NCI-H2171 treated with DMSO at 0.1 percent for 48 hours (cell line): ENCODE data around the gene RTF2.
A peak's percentile ranks its signal among the peaks of the same experiment; 100 is the strongest.
"Not testable (repeated sequence)": the region's sequence is repeated elsewhere in the genome, so short reads cannot be mapped to it uniquely, and the experiment has no call there.

ENCODE experiments used
- DNase-seq: peaks from one replicate; lab custom pipeline; 2025; lab: John Stamatoyannopoulos, UW

Gene RTF2

DNA sequence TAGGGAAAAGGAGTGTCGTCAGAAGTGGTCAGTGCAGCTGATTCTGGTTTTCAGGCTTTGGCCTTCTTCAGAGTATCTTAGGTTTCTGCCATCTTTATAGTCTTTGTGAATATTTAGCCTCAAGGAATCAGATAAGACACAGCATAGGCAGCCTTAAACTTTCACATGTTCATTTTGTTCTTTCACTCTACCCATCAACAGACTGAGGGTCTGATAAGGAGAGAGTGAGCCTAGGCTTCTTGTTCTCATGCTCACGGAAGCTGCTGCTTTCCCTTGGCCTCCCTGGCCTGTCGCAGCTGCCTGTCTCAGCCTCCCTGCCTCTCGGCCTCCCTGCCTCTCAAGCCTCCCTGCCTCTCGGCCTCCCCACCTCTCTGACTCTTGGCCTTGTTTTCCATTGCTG lies 20.1 kb downstream of the RTF2 start:
- no peak for DNase-seq

DNA sequence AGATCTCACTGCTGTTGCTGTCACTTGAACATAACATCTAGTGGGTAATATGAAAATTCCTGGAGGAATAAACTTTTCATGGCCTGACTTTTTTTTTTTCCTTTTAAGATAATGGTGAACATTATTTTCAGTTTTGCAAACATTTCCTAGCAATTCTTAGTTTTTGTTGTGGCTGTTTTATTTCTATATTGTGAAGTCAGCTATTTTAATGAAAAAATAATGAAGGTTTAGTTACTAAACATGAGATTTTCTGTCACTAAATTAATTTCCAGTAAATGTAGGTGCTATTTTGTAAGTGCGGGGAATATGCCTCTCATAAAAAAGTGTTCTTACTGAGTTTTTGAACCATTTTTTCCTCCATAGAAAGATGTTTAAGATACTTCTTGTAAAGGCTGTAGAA lies 32.7 kb downstream of the RTF2 start:
- no peak for DNase-seq

- no peak for DNase-seq
Measured at GRCh38 chr20:56503916-56504315, 35.5 kb downstream of the RTF2 start.

DNA sequence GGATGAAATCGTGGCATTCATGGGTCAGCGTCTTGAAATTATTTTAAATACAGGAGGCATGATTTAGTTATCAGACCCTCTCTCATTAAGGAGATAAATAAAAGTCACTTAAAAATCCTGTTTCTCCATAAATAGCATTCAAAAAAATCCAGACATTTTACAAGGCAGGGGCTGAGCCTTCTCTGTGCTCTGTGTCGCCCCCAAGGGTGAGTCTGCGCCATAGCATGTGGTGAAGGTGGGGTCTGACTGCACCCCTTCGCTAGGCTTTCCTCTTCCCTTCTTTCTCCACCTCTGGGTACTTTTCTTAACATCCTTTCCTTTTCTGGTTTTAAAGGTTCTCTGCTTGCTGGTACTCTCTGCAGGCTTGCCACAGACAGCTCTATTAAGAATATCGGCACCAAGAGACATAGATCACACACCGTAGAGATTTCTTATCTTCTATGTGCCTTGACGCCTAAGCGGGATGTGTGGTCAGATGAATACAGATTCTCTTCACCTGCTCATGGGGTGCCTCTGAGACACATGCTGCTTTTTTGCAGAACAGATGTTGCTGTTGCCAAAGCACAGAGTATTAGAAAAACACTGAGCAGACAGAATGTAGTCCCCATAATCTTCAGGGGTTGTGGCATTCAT lies 36.1 kb downstream of the RTF2 start:
- DNase-seq = peak; percentile 3

DNA sequence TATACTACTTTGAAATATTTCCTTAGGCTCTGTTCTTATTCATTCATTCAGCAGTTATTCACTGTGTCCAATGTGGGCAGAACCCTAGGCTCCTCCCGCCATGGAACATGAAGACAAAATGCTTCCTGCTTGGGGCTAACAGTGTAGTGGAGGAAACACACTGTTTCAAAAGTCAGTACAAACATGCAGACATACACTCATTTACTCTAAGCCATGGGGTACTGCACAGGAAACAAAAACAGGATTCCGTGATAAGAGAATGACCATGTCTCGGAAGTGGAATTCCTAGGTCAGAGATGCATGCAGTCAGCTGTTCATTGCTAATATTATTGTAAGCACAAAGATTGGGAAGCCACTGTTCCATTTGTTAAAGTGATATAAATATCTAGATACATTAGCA lies 37.7 kb downstream of the RTF2 start:
- DNase-seq = no peak

DNA sequence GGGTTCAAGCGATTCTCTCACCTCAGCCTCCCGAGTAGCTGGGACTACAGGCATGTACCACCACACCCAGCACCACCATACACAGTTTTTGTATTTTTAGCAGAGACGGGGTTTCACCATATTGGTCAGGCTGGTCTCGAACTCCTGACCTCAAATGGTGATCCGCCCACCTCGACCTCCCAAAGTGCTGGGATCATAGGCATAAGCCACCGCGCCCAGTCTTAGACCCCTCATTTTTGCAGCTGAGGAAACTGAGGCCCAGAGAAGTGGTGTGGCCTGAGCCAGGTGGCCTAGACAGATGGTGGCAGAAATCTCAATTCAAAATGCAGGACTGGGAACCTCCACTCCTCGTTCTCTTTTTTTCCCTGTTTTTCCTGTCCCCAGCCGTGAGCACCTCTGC lies 43.5 kb downstream of the RTF2 start:
- no peak for DNase-seq

DNA sequence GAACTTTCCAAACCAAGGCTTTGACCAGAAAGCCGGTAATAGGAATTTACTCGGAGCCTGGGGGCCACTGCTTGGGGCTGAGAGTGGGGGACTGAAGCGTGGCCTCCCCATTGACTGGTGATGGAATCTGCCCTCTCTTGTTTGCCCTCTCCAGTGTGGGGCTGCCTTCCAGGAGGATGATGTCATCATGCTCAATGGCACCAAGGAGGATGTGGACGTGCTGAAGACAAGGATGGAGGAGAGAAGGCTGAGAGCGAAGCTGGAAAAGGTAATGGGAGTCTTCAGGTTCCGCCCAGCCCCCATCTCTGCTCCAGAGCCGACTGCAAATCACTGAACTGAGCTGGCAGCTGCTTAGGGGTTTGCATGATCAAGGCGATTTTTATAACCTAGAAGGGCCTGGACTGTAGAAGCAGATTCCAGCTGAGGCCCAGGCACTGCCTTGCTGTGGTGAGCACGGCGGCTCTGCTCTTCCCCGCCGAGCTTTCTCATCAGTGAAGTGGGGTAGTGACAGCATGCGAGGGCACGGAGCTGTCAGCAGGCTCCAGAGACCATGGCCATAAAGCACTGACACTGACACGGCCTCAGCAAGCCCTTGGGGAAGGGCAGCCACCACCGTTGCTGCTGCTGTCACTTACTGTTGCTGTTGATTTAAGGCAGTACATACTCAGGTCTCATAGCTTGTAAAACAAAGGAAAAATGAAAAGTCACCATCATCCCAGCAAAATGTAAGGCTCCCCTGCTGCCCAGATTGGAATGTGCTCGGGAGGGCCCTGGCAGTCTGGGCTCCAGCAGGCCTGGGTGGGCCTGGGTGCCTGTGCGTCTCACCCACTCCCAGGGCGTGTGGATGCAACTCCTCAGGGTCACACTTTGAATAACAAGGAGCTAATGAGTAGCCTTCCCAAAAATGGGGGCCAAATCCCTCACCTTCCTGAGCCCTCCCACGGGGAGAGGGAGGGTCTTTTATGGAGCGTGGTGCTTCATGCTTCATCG lies 45.0 kb downstream of the RTF2 start:
- no peak for DNase-seq

DNA sequence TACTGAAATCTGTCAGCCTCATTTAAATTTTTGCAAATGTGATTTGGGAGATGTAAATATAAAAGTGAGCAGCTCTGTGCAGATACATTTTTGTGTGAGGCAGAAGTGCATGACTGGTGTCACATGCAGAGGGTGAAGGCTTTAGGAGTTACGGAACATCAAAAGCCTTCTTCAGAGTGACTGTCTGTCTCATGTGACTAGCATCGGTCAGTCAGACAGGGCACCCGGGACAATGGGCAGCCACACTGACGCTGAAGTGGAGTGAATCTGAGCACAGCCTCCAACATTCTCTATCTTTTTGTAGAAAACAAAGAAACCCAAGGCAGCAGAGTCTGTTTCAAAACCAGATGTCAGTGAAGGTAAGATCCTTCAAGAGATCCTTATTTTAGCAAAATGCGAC lies 48.2 kb downstream of the RTF2 start:
- DNase-seq = no peak

DNA sequence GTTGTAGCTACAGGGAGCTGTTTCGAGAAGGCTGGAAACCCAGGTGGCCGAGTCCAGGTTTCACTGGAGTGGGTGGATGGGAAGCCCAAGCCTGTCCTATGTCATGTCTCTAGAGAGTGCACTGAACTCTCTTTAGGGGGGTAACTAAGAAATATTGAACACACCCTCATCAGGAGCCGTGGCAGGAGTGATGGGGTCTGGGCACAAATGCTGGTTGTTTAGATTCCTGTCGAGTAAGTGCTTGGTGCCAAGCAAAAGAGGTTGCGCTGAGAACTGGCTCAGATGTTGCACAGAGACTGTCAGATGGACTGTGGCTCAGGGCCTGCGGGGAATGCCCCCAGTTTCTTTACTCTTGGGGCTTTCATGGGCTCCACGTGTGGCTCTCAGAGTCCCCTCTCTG lies 48.8 kb downstream of the RTF2 start:
- no peak for DNase-seq

- DNase-seq = no peak
Measured at GRCh38 chr20:56517641-56518040, 49.2 kb downstream of the RTF2 start.

GRCh38 chr20:56518126-56518525 lies 49.7 kb downstream of the RTF2 start:
- DNase-seq = no peak

DNA sequence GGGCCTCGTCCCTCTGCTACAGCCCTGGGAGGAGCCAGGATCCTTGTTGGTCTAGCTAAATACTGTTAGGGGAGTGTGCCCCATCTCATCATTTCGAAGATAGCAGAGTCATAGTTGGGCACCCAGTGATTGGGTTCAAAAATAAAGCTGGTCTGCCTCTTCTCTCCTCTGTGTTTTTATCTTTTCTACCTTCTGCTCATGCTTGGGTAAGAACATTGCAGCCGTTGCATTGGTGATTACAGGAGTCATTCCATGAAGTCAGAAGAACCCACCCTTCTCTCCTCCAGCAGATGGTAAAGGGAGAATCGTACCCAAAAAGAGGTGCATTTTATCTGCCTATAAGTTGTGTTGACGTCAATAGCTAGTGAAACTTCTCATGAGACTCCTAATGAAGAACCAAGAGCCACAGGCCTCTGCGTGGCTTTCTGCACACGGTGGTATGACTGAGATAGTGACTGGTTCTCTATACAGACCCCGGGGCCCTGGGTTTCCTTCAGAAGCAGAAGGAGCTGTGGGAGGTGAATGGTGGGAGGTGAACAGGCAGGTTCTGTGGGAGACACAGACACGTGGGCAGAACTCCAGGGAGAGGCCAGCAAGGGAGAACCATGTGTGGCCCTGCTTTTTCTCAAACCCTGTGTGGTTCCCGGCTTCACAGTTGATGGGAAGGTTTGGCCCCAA lies 50.4 kb downstream of the RTF2 start:
- no peak for DNase-seq

- no peak for DNase-seq
Measured at GRCh38 chr20:56519551-56519950, 51.1 kb downstream of the RTF2 start.

DNA sequence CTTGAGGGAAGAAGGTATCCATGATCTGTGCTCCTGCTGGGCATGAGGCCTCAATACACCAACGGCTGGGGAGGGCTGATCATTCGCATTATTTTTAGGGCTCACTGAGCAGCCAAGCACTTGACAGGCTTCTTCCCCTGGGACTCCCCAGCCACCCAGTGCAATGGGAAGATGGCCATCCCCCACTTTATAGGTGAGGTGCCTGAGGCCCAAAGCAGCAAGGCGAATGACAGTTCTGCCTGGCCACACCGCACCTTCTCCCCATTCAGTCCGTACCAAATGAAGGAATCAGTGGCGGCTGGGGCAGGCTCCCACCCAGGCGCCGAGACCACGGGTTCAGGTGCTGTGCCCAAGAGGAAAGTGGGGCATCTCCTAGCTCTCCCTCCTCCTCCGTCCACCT lies 51.8 kb downstream of the RTF2 start:
- no peak for DNase-seq

DNA sequence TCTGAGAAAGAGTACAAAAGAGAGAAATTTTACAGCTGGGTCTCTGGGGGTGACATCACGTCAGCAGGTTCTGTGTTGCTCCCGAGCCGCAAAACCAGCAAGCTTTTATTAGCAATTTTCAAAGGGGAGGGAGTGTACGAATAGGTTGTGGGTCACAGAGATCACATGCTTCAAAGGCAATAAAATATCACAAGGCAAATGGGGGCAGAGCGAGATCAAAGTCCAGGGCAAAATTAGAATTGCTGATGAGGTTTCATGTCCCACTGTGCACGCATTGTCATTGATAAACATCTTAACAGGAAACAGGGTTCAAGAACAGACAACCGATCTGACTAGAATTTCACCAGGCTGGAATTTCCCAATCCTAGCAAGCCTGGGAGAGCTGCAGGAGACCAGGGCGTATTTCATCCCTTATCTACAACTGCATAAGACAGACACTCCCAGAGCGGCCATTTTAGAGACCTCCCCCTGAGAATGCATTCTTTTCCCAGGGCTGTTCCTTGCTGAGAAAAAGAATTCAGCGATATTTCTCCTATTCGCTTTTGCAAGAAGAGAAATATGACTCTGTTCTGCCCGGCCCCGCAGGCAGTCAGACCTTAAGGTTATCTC lies 52.4 kb downstream of the RTF2 start:
- DNase-seq = not testable (repeated sequence)

- DNase-seq = no peak
Measured at GRCh38 chr20:56522311-56522710, 53.9 kb downstream of the RTF2 start.

DNA sequence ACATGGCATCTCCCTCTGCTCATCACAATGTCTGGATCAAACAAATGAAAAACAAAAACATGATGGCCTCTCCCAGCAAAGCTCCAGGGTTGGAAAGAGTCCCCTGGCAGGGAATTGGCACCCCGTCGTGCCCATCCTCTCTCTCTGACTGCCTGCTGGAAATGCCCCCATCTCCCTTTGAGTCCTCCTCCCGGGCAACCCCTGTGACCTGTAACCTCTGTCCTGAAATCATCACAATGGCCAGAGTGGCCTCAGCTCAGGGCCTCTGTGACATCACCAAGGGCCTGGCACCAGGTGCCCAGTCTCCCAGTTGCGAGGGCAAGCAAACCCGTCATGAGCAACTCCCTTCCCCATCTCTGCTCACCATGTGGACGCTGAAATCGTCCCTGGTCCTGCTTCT lies 56.0 kb downstream of the RTF2 start, which contains the start of gene FAM209A:
TSS of gene FAM209A (plus strand) at position 301 of the 400 bp plus-strand sequence. CDS start at position 366, 65 bp downstream.
- not testable (repeated sequence) for DNase-seq

- DNase-seq = no peak
Measured at GRCh38 chr20:56527521-56527920, 59.1 kb downstream of the RTF2 start.

DNA sequence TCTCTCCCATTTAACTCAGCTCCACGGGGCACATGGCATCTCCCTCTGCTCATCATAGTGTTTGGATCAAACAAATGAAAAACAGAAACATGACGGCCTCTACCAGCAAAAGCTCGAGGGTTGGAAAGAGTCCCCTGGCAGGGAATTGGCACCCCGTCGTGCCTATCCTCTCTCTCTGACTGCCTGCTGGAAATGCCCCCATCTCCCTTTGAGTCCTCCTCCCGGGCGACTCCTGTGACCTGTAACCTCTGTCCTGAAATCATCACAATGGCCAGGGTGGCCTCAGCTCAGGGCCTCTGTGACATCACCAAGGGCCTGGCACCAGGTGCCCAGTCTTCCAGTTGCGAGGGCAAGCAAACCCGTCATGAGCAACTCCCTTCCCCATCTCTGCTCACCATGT lies 64.5 kb downstream of the RTF2 start, which contains the start of gene FAM209B:
TSS of gene FAM209B (plus strand) at position 301 of the 400 bp plus-strand sequence. CDS start at position 397, 96 bp downstream.
- not testable (repeated sequence) for DNase-seq

GRCh38 chr20:56537997-56538396 lies 69.6 kb downstream of the RTF2 start:
- DNase-seq = no peak

- no peak for DNase-seq
Measured at GRCh38 chr20:56540415-56540814, 72.0 kb downstream of the RTF2 start.

- no peak for DNase-seq
Measured at GRCh38 chr20:56542489-56543030, 74.1 kb downstream of the RTF2 start.
